Measurements from ENCODE around the gene NEK8. TPM values are rescaled to one million over a fixed set of nuclear protein-coding genes. Genes with fewer than 3 reads are reported as not detected.

The NEK8 gene
- total and polyA plus RNA-seq, 7 donors, result 0.16 to 6.3 (median 1.6) TPM

DNA sequence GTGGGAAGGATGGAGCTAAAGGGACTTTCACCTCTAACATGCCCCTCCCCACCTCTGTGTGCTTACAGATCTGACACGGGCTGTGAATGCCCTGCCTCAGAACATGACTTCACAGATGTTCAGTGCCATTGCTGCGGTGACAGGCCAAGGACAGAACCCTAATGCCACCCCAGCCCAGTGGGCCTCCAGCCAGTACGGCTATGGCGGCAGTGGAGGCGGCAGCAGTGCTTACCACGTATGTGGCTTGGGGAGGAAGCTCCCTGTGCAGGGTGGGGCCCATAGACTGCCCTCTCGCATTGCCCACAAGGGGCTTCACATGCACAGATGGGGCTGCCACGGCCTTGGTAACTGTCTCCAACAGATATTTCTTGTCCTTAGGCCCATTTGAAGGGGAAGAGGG, 28.3 kb upstream of the NEK8 start:
- no peak overlapping the region for H3K4me3 ChIP-seq
- no peak for DNase-seq
- no peak overlapping the region for H3K27ac ChIP-seq
- H3K4me1 ChIP-seq, result no peaks in the 10 kb centered on the region
- H3K36me3 ChIP-seq, result peaks cover 64 to 88% (median 74%) of the 10 kb centered on the region in 4 donors
- no peaks in the 10 kb centered on the region for H3K9me3 ChIP-seq
- TF ChIP-seq POLR2A (IDR thresholded peaks at IDR 0.05), result no peak
- no peaks in the 10 kb centered on the region for H3K27me3 ChIP-seq
- intact Hi-C loops (cut with DNase I), result no loop called here
- WGBS, 2 donors, result 77 to 89% methylated on average over 8 of the region's 8 CpGs

DNA sequence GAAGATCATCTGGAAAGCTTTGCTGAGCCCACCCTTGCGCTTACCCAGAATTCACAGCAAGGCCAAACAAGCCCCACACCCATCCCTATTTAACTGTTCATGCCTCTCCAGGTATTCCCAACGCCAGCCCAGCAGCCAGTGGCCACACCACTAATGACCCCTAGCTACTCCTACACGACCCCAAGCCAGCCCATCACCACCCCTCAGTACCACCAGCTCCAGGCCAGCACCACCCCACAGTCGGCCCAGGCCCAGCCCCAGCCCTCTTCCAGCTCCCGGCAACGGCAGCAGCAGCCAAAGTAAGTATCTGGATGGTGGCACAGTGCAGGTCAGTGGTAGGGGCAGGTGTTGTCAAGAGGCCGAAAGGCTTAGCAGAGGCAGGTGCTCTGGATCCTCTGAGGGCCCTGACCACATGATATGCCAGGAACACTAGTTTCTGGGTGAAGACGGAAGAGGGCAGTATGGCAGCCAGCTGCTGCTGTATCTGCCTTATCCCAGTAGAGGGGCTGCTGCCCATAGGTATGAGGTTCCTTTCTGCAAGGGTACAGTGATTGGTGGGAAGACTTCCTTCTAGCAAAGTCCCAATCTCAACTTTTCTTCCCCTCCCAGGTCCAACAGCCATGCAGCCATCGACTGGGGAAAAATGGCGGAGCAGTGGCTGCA, 27.6 kb upstream of the NEK8 start:
- intact Hi-C loops (cut with DNase I), result no loop called here
- Histone ChIP-seq H3K36me3 (peaks cover 57 to 81% (median 67%) of the 10 kb centered on the region in 4 donors), H3K4me1 (no peaks in the 10 kb centered on the region), H3K27me3 (no peaks in the 10 kb centered on the region), H3K9me3 (no peaks in the 10 kb centered on the region), H3K4me3 (no peak overlapping the region), H3K27ac (no peak overlapping the region)
- DNase-seq, result no peak
- 94 to 95% methylated on average over 10 of the region's 10 CpGs for WGBS, 2 donors
- TF ChIP-seq, protein P1, sequence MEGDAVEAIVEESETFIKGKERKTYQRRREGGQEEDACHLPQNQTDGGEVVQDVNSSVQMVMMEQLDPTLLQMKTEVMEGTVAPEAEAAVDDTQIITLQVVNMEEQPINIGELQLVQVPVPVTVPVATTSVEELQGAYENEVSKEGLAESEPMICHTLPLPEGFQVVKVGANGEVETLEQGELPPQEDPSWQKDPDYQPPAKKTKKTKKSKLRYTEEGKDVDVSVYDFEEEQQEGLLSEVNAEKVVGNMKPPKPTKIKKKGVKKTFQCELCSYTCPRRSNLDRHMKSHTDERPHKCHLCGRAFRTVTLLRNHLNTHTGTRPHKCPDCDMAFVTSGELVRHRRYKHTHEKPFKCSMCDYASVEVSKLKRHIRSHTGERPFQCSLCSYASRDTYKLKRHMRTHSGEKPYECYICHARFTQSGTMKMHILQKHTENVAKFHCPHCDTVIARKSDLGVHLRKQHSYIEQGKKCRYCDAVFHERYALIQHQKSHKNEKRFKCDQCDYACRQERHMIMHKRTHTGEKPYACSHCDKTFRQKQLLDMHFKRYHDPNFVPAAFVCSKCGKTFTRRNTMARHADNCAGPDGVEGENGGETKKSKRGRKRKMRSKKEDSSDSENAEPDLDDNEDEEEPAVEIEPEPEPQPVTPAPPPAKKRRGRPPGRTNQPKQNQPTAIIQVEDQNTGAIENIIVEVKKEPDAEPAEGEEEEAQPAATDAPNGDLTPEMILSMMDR (IDR thresholded peaks at IDR 0.05), result no peak
- no peak for TF ChIP-seq POLR2A (IDR thresholded peaks at IDR 0.05)
- TF ChIP-seq EP300 (IDR thresholded peaks at IDR 0.05), result no peak
- TF ChIP-seq POLR2AphosphoS5 (IDR thresholded peaks at IDR 0.05), result no peak

DNA sequence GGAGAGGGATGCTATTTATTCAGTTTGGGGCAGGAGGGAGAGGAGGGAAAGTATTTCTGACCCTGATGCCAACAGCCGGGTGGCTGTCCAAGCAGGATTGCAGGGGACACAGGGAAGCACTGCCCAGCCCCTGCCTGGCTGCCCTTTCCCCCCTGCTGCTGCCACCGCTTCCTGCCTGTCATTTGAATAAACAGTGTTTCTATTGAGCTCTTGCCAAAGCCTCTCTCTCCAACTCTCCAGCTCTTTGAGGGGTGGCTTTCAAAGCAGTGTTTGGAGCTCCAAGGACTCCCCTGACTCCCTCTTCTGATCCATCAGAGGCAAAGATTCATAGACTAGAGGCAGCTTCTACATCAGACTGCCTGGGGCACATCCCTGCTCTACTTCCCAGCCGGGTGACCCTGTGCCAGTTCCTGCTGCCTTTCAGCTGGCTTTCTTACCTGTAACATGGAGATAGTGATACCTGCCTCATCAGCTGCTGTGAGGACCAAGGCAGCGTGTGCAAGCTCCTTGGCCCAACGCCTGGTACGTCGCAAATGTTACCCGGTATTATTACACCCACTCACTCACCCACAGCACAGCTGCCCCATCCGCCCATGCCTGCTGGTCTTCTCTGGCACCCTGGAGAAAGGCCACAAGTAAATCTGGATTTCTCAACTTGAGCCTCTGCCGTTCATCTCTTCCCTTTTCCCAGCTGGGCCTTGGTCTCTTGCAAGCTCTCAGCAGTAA, 26.4 kb upstream of the NEK8 start:
- no peak for DNase-seq
- Histone ChIP-seq H3K9me3 (no peaks in the 10 kb centered on the region), H3K27me3 (no peaks in the 10 kb centered on the region), H3K4me3 (no peak overlapping the region), H3K4me1 (no peaks in the 10 kb centered on the region), H3K27ac (no peak overlapping the region), H3K36me3 (peaks cover 47 to 69% (median 56%) of the 10 kb centered on the region in 4 donors)
- TF ChIP-seq, protein P1 (IDR thresholded peaks at IDR 0.05), result no peak
- TF ChIP-seq POLR2A (IDR thresholded peaks at IDR 0.05) (no peak), EP300 (IDR thresholded peaks at IDR 0.05) (no peak), POLR2AphosphoS5 (IDR thresholded peaks at IDR 0.05) (no peak)
- intact Hi-C loops (cut with DNase I), result no loop called here
- WGBS, 2 donors, result 77 to 85% methylated on average over 10 of the region's 10 CpGs

DNA sequence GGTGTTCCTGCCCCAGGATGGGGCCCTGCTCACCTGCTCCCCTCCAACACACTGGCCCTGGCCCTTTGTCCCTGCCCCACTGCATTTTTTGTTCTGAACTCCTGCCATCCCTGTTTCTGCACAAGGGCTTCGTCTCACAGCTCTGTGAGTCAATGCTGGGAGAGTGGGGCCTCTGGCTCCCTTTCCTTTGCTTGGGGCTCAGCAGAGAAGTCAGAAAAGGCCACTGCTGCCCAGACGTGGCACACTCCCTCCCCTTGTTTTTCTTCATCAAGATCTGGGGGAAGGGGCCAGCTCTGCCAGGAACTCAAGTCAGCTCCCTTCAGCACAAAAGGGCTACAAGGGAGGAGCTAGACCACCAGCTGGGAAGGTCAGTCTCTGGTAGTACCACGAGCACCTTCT, 25.8 kb upstream of the NEK8 start:
- Histone ChIP-seq H3K36me3 (peaks cover 41 to 63% (median 50%) of the 10 kb centered on the region in 4 donors), H3K27me3 (no peaks in the 10 kb centered on the region), H3K4me1 (no peaks in the 10 kb centered on the region), H3K4me3 (no peak overlapping the region), H3K9me3 (no peaks in the 10 kb centered on the region), H3K27ac (no peak overlapping the region)
- no peak for DNase-seq
- WGBS, 2 donors, result 75 to 86% methylated on average over 3 of the region's 3 CpGs
- intact Hi-C loops (cut with DNase I), result no loop called here
- TF ChIP-seq POLR2A (IDR thresholded peaks at IDR 0.05), result no peak
- TF ChIP-seq EP300 (IDR thresholded peaks at IDR 0.05), result no peak
- TF ChIP-seq, protein P1 (IDR thresholded peaks at IDR 0.05), result no peak
- TF ChIP-seq POLR2AphosphoS5 (IDR thresholded peaks at IDR 0.05), result no peak

DNA sequence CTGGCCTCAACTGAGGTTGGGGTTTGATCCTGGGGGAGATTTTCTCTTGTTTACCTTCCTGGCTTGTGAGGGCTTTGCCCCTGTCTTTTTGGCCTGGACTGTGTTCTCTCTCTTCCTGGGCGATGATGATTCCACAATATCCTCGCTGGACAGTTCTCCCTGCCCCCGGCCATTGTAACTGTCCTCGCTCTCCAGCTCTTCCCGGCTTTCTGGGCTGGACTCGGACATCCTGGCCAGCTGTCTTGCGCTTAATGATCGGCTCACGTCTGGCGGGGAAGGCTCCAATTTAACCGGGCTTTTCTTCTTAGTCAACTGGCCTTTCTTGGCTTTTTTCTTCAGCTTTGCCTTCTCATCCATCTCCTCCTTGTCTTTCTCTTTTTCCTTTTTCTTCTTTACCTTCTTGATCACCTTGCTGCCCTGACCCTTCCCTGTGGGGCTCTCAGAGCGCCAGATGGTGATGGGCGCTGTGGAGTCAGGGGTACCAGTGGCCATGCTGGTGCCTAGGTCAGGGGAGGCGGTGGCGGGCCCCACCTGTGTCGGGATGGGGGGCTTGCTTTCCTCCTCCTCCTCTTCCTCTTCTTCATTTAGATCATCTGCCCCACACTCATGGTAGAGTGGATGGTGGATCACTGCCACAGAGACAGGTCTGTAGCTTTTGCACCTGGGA, 24.9 kb upstream of the NEK8 start:
- DNase-seq, result no peak
- intact Hi-C loops (cut with DNase I), result no loop called here

More for the DNA sequence above, 24.9 kb upstream of the NEK8 start:
- Histone ChIP-seq H3K4me3 (no peak overlapping the region), H3K9me3 (no peaks in the 10 kb centered on the region), H3K36me3 (peaks cover 32 to 54% (median 41%) of the 10 kb centered on the region in 4 donors), H3K4me1 (no peaks in the 10 kb centered on the region), H3K27ac (no peak overlapping the region), H3K27me3 (no peaks in the 10 kb centered on the region)
- TF ChIP-seq POLR2AphosphoS5 (IDR thresholded peaks at IDR 0.05), result no peak
- no peak for TF ChIP-seq EP300 (IDR thresholded peaks at IDR 0.05)
- no peak for TF ChIP-seq POLR2A (IDR thresholded peaks at IDR 0.05)
- TF ChIP-seq, protein P1 (IDR thresholded peaks at IDR 0.05), result no peak
- 86 to 90% methylated on average over 16 of the region's 16 CpGs for WGBS, 2 donors
